ENCODE results near the gene IFI27L1.

IFI27L1 gene, protein sequence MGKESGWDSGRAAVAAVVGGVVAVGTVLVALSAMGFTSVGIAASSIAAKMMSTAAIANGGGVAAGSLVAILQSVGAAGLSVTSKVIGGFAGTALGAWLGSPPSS

DNA sequence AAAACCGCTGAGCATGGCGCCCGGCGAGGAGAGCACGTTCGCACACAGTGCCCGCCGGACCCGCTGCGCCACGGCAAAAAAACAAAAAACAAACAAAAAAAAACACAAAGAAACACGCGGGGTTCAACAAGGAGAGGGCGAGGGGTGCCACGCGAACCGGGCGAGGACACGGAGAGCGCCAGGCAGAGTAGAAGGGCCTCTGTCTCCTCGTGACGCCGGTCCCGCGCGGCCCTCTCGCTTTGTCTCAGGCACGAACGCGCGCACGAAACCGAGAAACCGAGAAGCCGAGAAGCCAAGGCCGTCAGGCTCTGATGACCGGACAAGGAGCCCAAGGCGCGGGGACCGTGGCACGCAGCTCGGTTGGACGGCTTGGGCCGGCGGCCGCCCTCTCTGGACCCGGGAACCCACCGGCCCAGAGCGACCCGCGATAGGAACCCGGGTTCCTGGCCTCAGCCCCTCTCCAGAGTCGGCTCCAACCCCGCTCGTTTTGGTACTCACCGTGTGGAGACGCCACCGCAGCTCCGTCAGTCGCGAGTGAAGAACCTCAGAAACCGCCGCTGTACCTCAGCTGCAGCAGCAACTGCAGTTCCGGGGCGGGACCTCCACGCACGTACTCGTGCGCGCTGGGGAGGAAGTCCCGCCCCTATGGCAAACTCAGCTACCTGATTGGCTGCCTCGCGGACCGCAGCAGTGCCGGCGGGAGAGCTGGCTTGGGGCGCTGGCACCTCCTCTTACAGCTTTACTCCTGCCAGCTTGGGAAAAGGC, at the start of gene IFI27L1, which contains the start of gene DDX24:
IFI27L1 (plus strand) TSS at position 690 of the 765 bp plus-strand sequence. CDS start 15,628 bp downstream, outside the sequence.
DDX24 (minus strand) TSS at position 582 of the 765 bp plus-strand sequence. CDS start 1,460 bp downstream, outside the sequence.
- DNase-seq = peak; percentile 66

DNA sequence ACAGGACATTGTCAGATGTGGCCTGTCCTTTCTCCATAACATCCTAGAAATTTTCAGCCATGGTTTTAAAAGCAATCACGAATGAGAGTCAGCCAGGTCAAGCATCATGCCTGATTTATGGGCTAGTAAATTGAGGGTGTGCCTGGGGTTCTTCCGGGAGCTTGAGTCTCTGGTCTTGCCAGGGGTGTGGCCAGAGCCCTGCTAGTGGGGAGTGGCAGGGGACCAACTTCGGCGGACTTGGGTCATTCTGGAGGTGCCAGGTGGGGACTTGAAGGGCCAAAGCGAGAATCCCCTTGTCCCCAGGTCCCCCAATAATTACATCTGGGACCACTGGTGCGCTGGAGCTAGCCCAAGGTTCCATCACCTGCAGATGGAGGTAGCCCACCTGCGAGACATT, 49.2 kb upstream of the IFI27L1 start:
- no peak for DNase-seq

DNA sequence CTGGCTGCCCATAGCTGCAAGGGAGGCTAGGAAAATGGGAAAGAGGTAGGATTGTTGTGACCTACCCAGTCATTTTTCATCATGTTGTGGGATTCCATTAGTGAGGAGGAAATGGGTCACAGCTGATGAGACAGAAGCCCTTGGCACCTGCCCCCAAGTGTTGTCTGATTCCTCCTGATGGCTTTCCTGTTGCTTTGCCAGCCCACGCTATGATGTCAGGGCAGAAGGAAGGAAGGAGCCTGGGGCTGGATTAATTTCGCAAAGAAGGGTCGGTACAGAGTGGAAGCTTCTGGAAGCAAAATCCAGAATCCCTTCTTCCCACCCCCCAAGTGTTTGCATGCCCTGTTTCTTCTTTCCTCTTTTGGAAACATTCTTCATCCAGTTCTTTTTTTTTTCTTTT, 46.2 kb upstream of the IFI27L1 start:
- no peak for DNase-seq

DNA sequence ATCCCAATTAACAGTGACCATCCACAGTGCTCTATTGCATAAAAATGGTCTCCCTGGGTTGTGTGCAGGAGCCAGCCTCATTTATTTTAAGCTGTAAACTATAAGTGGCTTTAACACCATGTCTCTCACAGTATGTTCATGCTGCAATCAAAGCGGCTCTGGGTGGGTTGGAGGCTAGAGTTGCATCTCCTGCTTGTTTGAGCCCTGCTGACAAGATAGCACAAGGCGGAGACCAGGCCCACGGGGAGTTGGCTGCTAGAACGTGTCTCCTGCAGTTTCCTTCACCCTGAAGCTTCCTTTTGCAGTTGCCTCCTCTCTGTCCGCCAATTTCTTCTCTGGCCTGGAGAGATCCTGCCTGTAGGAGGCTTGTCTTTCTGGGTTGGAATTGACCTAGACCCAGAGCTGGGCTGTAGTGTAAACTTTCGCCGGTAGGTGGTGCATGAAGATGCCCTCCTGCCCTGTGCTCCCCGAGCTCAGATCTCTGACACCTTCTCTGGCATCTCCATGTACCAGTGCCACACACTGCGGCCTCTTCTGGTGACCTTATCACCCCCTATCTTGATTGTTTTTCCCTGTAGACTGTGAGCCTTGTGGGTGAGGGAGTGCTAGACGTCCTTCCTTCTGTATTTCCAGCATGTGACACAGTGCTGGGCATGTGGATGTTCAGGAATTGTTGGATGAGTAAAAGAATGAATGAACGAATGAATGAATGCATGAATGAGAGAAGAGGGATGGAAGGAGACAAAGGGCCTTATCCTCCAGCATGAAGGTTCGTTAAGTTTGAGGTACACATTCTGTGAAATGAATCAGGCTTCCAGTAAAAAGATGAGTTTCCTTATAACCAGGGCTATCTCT, 44.6 kb upstream of the IFI27L1 start:
- no peak for DNase-seq

DNA sequence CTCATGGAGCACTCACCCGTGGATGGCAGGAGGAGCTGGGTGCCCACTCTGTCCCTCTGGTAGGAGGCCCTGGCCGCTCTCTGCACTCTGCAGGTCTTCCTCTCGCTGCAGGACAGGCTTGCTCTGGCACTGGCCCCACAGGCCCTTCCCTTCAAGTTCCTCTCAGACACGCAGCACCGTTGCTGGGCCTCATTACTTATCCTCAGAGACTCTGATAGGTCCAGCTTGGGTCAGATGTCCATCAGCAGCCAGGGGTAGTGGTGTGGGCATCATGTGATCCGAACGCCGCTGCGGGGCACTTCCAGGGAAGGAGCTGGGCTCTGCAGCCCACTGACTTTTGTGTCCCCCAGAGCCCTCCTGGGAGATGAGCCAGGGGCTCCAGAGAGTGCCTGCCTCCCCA, 43.2 kb upstream of the IFI27L1 start:
- DNase-seq = no peak

DNA sequence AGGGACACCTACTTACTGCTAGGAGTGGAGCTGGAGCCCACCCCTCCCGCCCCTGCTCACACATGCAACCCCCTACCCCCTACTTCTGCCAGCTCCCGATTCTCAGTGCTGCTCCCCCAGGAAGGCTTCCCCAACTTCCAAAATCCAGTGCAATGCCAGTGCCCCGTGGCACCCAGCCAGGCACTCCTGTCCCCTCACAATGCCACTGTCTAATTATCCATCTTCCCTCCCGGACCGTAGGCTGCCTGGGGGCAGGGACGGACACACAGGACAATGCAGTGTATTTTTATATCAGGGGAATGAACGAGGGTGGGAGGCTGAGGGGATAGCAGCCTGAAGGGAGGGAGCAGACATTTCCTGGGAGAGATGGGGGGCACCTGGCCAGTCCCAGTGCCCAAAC, 42.6 kb upstream of the IFI27L1 start:
- DNase-seq = no peak

DNA sequence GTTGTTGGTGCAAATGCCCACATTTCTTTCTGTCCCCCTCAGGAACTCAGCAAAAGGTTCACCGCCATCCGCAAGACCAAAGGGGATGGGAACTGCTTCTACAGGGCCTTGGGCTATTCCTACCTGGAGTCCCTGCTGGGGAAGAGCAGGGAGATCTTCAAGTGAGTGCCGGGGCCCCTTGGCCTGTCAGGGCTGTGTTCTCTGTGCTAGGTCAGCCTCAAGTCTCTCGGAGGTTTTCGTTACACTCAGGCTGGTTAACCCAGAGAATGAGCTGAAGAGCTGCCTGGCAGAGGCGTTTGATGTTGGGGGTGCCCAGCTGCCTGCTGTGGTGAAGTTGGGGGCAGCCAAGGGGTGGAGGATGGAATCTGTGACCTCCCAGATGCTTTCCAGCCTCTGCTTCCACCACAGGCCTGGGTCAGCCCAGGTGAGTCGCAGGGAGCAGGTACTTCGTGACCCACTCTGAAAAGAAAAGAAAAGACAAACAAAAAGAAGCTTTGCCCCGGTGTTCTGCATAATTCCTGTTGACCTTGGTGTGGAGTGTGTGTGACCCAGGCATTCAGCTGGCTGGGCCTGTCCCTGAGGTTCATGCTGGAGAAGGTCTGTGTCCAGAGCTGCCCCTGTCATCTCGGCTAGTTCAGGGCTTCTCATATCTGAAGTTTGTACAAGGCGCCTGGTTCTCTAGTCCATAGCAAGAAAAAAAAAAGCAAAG, 42.0 kb upstream of the IFI27L1 start:
- DNase-seq = no peak

DNA sequence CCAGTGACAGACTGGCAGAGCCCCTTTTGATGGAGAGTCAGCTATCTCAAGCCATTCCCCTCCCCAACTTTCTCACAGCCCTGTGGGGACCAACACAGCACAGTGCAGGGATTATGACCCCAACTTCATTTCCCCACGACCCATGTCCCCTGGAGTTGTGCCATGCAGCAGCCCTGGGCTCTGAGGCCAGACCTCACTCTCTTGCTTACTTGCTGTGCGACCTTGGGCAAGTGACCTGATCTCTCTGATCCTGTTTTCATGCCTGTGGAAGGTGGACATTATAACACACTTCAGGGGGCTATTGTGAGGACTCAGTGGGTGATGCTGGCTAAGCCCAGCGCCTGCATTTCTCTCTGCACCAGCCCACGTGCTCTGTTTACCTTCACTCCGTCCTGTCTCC, 40.9 kb upstream of the IFI27L1 start:
- no peak for DNase-seq

DNA sequence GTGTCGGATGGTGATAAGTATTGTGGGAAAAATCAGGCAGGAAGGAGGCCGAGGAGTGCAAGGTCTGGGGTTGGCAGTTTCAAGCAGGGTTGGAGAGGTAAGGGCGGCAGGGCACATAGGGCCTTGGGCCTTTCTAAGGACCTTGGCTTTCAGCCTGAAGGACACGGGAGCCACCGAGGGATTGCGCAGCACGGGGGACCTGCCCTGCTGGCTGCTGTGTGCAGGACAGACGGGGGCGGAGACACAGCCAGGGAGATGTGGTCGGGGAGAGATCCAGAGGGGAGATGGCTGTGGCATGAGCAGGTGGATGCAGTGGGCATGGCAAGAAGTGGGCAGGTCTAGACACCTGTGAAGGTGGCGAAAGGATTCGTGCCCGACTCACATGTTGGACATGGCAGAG, 40.3 kb upstream of the IFI27L1 start:
- no peak for DNase-seq

DNA sequence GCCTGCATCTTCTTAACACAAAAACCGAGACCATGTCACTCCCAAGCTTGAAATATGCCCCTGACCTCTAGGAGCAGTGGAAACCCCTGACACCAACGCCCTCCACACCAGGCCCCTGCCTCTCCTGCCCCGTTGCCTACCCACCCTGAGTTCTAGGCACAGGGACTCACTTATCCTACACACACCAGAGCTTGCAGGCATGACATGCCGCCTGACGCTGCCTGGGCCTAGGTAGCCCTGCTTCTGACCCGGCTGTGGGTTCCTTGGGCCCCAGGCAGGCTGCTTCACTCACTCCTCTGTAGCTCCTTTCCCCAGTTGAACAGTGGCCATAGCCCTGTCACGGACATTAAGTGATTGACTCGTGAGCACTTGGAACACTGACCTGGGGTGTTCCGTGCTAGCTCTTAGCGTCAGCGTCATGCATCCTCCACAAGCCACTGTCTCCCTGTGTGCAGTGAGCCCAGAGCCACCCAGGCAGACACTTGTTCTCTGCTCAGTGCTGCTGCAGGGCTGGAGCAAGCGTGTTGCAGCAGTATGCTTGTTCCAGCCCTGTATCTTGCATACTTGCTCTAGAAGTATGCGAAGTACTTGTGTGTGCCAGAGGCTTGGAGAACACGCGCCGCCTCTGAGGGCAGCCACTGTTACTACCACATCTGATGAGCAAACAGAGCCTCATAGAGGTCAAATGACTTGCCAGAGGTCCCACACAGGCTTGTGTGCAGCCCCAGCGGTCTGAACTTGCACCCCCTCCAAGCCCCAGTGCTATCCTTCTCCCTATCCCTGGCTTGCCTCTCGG, 39.4 kb upstream of the IFI27L1 start:
- DNase-seq = no peak

DNA sequence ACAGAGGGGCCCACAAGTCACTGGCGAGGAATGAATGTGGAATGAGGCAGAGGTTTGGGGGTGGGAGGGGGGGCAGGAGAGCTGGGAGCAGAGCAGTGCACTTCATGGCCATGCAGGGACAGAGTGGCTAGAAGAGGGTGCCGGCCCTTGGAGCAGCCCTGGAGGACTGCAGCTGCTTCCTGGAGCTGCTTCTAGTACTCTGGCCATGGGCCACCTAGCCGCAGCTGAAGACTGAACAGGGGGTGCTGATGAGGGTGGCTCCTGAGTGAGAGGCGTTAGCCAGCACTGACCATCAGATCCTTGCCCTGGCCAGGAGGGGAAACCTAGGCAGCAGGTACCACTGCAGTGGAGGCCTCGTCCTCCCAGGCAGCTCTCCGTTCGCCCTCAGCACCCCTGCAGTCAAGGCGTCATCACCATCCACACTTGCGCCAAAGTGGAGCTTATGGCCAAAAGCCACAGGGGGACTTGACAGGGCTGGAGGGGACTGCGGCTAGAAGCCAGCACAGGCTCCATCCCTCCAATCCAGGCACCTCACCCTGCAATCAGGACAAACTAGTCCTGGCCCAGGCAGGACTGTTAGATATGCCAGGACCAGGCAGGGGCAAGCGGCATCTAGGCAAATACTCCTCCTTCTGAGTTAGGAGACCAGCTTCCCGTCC, 38.5 kb upstream of the IFI27L1 start:
- no peak for DNase-seq

DNA sequence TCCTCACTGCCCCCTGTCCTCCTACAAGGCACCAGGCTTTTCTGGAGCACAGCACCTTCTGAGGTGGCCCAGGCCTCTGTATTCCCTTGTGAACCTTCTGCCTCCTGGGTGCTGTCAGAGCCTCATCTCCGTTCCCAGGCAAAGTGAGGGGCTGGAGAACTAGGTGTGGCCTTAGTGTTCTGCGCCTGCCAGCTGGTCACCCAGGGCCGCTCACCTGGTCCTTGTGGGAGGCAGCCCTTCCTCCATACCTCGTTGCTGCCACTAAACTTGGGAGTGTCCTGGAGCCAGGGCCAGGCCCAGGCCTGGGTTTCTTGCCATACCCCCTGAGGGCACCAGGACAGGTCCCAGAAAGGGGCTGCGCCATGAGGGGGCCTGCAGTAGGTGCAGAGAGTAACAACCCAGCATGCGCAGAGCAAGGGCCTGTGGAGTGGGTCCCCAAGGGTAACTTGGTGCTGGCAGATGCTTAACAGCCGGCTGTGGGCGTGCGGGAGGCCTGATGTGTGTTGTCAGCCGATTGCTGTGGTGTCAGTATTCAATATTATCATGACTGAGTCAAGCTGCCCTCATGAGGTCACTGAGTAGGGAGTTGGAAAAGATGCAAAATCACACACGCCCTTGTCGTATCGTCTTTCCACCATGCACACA, 37.9 kb upstream of the IFI27L1 start:
- no peak for DNase-seq

DNA sequence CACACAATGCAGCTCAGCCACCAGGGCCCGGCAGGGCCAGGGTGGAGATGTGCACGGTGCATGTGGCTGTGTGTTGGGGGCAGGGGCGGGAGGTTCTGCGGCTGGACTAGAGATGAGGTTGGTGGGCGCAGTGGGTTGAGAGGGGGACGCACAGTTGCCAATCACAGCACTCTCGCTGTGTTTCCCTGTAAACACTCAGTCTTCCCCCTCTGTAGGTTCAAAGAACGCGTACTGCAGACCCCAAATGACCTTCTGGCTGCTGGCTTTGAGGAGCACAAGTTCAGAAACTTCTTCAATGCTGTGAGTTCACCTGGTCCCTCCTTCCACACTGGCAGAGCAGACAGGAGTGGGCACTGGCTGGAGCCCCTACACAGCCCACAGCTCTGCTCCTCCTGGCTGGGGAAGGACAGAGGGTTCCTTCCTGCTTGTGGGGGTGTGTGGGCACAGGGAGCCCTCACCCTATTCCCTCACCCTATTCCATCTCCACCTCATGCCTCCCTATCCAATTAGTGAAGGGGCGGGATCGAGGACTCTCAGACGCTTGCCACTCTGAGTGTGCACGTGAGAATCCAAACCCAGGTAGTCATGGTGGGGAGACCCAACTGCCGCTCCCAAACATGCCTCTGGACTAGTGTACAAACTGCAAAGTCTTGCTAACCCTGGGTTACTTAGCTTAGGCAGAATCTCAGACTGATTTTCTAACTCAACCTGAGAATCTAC, 37.2 kb upstream of the IFI27L1 start:
- no peak for DNase-seq

DNA sequence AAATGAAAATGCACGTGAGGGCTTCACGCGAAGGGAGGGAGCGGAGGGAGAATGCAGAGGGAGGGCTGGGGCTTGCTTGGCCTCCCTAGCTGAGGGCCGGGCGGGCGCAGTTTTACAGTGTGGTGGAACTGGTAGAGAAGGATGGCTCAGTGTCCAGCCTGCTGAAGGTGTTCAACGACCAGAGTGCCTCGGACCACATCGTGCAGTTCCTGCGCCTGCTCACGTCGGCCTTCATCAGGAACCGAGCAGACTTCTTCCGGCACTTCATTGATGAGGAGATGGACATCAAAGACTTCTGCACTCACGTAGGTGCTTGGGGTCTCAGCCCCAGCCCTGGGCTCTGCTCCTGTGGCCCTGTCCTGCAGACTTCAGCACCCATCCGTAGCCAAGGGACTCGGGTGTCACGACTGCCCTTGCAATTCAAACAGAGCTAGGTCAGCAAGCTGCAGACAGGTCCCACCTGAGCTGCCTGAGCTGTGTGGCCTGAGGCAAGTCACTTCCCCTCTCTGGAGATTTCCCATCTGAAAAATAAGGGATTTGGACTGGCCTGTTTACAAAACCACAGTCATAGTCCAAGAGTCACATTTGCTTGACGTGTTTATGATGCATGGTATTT, 36.5 kb upstream of the IFI27L1 start:
- DNase-seq = no peak

DNA sequence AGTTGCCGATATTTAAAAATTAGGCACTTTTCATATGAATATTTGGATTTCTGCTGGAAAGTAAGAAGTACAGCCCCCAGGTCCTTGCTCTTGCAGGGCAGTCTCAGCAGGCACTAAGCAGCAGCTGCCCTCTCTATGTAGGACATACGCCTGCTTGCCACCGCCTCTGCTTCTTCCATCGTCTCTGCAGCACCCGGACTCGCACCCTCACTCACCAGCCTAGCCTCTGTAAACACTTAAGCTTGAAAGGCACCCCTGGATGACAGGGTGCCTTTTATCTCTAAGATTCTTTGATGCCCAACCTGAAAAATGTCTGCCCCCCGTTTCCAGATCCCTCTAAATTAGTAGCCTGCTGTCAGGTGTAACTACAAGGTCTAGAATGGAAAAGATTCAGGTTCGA, 36.0 kb upstream of the IFI27L1 start:
- no peak for DNase-seq

DNA sequence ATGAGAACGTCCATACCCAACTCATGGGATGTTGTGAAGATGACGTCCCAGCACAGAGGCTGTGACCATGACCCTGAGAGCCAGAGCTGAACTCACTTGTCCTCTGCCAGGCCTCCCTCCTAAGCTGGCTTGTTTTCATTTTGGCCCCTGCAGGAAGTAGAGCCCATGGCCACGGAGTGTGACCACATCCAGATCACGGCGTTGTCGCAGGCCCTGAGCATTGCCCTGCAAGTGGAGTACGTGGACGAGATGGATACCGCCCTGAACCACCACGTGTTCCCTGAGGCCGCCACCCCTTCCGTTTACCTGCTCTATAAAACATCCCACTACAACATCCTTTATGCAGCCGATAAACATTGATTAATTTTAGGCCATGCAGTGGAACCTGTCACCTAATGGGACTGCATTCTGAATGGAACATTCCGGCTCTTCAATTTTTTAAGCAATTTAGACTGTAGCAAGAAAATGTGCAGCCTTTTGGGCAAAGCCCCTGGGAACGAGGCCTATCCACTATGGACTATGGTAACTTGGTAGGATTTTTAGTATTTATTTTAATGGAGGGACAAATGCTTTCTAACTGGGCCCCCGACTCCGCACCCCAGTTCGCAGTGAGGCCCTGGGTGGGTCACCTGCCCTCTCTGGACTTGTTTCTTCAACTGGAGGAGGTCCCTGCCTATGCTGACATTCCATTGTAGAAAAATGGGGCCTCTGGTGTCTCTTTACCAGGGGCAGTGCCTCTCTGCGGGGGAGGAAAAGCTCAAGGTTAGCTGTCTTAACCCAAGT, 35.4 kb upstream of the IFI27L1 start:
- no peak for DNase-seq

DNA sequence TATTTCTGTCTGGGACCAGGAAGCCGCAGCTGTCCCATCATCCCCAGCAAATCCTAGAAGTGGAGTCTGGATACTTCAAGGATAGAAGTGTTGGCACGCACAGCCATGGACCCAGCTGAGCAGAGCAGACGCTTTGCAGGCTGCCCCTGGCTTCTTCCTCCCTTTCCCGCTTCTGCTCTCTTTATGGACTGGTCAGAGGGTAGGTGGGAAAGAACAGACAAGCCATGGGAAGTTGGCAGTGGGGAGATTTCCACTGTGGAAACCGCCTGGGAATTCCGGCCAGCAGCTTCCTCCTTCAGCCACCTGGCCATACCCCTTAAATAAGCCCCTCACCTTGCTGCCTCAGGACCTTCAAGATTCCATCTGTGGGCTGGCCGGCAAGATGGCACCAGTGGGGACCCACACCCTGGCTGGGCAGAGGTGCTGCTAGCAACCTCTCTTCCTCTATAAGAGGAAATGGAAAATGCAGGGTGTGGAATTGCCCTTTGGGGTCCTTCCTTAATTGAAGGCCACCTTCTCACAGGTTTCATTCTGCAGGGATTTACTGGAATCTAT, 34.3 kb upstream of the IFI27L1 start:
- DNase-seq = no peak

DNA sequence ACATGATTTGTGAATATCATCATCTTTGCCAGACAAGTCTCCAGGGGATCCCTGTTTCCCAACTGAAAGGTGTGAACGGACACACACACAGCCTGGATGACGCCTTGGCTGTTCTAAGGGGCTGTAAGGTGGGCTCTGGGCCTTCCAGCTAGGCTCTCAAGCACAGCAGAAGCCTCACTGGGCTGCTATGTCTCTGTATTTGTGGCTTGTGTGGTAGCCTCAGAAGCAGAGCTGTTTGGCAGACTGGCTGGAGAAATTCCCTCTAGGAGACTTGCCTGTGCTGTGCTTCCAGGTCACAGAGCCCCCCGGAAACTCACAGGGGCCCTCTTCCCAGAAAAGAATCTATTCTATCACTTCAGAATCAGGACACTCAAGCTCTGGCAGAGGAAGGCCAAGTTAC, 33.5 kb upstream of the IFI27L1 start:
- no peak for DNase-seq

Measured in NCI-H1436 treated with DMSO at 0.1 percent for 48 hours (cell line).